Fibroblast of the aortic adventitia (primary cell): ENCODE results near the gene MARCHF2. TPM values are rescaled to one million over a fixed set of nuclear protein-coding genes. Genes with fewer than 3 reads are reported as not detected.
A peak's percentile ranks its signal among the peaks of the same experiment; 100 is the strongest.

Source experiments
- DNase-seq: peaks from one replicate; pipeline ENCODE4 v3.0.0-alpha.2; 2010; ENCODE audit warnings: low read depth
- H3K4me3 ChIP-seq: 2 replicates; pipeline ENCODE4 v1.5.1; 2011; ENCODE audit warnings: low read depth, mild to moderate bottlenecking, control low read depth, low read length, moderate library complexity
- total RNA-seq: library from RNA; depleted of rRNA; stranded (reverse); fragments of >200 nt; gene quantifications from 2 replicates; pipeline ENCODE4 v1.2.3, GENCODE V29; 2012; ENCODE audit warnings: low replicate concordance
- TF ChIP-seq, protein P1 (sequence below): IDR thresholded peaks from 2 replicates; pipeline ENCODE4 v1.5.1; 2011; ENCODE audit warnings: mild to moderate bottlenecking, low read length, control low read depth, inconsistent platforms; ENCODE audit not compliant: insufficient read depth

Gene MARCHF2
- total RNA-seq, 1 donor: 68.2 TPM

DNA sequence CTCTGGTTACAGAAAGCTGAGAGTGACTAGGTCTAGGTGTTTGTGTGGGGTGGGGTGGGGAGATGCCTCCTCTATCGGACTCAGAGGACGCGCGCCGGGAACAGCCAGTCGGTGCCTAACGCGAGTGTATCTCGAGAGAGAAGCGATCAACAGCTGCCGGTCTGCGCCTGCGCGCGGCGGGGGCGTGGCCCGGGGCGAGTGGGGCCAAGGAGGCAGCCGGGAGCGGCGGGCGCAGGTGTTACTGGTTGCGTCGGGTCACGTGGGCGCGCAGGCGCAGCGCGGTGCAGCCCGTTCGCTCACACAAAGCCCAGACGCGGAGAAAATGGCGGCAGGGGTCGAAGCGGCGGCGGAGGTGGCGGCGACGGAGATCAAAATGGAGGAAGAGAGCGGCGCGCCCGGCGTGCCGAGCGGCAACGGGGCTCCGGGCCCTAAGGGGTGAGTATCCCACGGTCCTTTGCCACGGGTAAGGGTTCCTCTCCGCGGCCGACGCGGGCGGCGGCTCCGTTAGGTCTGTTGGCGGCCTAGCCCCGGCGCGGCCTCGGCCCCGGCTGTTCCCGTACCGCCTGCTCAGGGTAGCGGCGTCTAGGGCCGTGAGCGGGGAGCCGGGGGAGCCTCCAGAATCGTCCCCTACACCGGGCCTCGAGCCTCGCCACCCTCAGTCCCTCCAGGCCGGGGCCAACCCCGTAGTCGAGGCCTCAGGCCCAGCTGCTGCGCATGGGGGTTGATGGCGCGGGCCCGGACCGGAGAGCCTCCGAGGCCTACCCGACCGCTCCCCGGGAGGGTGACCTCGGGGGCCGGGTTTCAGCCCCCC lies 31.8 kb downstream of the MARCHF2 start, which contains the start of gene HNRNPM:
TSS of gene HNRNPM (plus strand) at position 299 of the 811 bp plus-strand sequence. CDS start at position 323, 24 bp downstream.
- peak within 1 kb of the TSS; percentile 87 for H3K4me3 ChIP-seq
- TF ChIP-seq, protein P1, sequence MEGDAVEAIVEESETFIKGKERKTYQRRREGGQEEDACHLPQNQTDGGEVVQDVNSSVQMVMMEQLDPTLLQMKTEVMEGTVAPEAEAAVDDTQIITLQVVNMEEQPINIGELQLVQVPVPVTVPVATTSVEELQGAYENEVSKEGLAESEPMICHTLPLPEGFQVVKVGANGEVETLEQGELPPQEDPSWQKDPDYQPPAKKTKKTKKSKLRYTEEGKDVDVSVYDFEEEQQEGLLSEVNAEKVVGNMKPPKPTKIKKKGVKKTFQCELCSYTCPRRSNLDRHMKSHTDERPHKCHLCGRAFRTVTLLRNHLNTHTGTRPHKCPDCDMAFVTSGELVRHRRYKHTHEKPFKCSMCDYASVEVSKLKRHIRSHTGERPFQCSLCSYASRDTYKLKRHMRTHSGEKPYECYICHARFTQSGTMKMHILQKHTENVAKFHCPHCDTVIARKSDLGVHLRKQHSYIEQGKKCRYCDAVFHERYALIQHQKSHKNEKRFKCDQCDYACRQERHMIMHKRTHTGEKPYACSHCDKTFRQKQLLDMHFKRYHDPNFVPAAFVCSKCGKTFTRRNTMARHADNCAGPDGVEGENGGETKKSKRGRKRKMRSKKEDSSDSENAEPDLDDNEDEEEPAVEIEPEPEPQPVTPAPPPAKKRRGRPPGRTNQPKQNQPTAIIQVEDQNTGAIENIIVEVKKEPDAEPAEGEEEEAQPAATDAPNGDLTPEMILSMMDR: no peak
- peak; percentile 96 for DNase-seq

DNA sequence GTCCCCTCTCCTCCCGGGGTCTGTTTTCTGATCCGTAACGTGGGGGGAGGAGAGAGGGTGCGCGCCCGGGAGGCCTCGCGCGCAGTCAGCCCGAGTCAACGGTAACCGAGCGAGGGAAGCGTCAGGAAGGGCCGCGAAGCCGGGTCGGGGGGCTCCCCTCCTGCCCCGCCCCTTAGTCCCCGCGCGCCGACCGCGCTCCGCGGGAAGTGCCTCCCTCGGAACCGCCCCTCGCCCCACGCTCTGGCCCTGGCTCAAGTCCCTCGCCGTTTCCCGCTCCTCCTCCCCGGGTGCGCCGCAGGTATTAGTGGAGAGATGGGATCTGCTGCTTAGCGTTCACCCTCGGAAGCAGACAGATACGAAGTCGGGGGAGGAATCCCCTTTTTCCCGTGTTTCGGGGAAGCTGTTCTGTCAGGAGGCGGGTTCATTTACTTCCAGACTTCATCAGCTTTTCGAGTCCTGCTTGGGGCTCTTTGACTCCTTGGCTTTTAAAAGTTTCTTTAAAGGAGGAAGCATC lies 32.4 kb downstream of the MARCHF2 start:
- DNase-seq: no peak

DNA sequence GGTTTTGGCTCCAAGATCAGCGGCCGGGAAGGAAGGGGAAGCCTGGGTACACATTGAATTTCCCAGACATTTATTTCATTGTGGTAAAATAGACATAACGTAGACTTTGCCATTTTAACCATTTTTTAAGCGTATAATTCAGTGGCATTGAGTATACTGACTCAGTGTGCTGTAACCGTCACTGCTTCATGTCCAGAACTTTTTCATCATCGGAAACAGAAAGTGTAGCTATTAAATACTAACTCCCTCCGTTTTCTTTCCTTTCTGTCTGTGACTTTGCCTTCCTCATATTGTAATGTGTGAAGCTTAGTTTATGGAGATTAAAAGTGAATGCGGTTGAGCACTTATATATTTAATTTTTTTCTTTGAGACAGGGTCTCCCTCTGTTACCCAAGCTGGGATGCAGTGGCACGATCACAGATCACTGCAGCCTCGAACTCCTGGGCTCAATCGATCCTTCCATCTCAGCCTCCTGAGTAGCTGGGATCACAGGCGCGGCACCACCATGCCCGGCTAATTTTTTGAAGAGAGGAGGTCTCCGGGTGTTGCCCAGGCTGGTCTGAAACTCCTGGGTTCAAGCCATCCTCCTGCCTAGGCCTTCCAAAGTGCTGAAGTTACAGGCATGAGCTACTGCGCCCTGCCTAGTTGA lies 33.1 kb downstream of the MARCHF2 start:
- TF ChIP-seq, protein P1: no peak
- DNase-seq: no peak
- peak overlapping the region; percentile 87 for H3K4me3 ChIP-seq

More for the DNA sequence above, 32.4 kb downstream of the MARCHF2 start:
- peak overlapping the region; percentile 87 for H3K4me3 ChIP-seq
- TF ChIP-seq, protein P1: no peak

DNA sequence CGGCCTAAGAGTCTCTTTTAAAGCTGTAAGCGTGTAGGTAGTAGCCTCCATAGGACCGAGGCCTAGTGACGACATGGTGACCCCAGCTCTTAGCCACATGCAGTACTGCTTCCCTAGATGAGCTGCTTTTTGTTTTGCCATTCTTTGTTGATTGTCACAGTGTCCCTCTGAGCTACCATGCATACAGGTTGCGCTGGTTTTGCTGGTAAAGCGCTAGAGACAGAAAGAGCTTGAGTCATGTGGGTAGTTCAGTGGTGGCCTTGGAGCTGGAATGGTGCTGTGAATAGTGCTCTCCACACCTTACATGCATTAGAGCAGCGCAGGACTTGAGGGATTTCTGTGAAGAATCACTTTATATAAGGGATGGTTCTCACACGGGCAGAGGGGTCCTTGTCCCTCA lies 36.7 kb downstream of the MARCHF2 start:
- H3K4me3 ChIP-seq: no peak overlapping the region
- TF ChIP-seq, protein P1: no peak
- no peak for DNase-seq

DNA sequence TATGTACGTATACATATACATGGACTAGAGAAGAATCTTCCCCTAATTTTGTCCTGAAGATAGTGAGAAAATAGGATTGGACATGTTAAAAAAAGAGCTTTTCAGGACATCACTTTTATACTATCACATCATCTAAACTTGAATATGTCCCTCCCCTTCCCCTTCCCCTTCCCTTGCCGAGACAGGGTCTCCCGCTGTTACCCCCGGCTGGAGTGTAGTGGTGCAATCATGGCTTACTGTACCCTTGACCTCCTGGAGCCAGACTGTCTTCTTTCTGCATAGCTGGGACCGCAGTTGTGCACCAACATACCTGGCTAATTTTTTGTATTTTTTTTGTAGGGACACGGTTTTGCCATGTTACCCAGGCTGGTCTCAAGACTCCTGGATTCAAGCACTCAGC lies 38.3 kb downstream of the MARCHF2 start:
- no peak for DNase-seq
- TF ChIP-seq, protein P1: no peak

DNA sequence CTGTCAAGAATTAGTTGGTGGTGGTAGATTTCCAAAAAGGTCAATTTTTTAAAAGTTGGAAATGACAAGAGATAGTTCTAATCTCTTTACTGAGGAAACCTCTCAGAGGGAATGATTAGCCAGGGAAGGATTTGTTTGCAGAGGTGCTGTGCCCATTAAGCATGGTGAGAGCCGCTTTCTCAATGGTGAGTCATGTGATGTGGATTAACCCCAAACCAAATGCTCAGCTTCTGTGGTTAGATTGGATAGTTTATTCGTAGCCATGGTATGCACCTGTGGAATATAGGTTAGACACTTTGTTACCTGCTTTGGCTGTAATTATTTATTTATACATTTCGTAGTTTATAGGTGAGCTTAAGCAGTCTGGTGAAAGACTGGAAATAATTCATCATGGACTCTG lies 38.8 kb downstream of the MARCHF2 start:
- no peak overlapping the region for H3K4me3 ChIP-seq
- TF ChIP-seq, protein P1: no peak
- peak; percentile 52 for DNase-seq

More for the DNA sequence above, 38.3 kb downstream of the MARCHF2 start:
- H3K4me3 ChIP-seq: no peak overlapping the region
